Gastrocnemius medialis (tissue), 4 donors: ENCODE measurements around the gene CHCHD6.

Experiments used
- CTCF ChIP-seq, 5 experiments: fragments of 450-650 bp in 3 of 5; fragments of 200-600 bp in 2 of 5; sonication (generic) in 2 of 5; IDR thresholded peaks in 4 of 5; conservative IDR thresholded peaks in 1 of 5; 1 replicate in 4 of 5; 2 replicates in 1 of 5; pipeline ENCODE4 v1.5.1; 2016 to 2019; ENCODE audit warnings: antibody characterized with exemption in 5 of 5, mild to moderate bottlenecking in 3 of 5, moderate library complexity in 3 of 5
- POLR2A ChIP-seq, 2 donors: fragments of 450-650 bp; IDR thresholded peaks; one replicate each; pipeline ENCODE4 v1.6.1; 2017; ENCODE audit warnings: antibody characterized with exemption in 2 of 2, mild to moderate bottlenecking in 2 of 2, moderate library complexity in 2 of 2

- TF ChIP-seq CTCF (IDR thresholded peaks at IDR 0.05 in 4 of 5, conservative IDR thresholded peaks at IDR 0.05 in 1 of 5): no peak
- TF ChIP-seq POLR2A (IDR thresholded peaks at IDR 0.05): no peak
Measured at GRCh38 chr3:126997455-126998038, 293.5 kb downstream of the CHCHD6 start.
